Neutrophil (primary cell): ENCODE data around the gene NTRK1.

Source experiments
- H3K27ac ChIP-seq: fragments of 200-600 bp; sonication (generic); 2 replicates; pipeline ENCODE4 v1.5.1; 2016; ENCODE audit warnings: mild to moderate bottlenecking, moderate library complexity
- H3K27me3 ChIP-seq: fragments of 200-600 bp; sonication (generic); 2 replicates; pipeline ENCODE4 v1.6.0; 2016; ENCODE audit warnings: mild to moderate bottlenecking
- H3K36me3 ChIP-seq: fragments of 200-600 bp; sonication (generic); 2 replicates; pipeline ENCODE4 v1.5.1; 2017
- H3K4me1 ChIP-seq, 2 experiments: fragments of 200-600 bp in 1 of 2; sonication (generic) in 1 of 2; 1 replicate in 1 of 2; 2 replicates in 1 of 2; pipeline versions ENCODE4 v1.5.1 to v1.6.1; 2013 to 2016; ENCODE audit warnings: low read depth in 1 of 2, low read length in 1 of 2, mild to moderate bottlenecking in 1 of 2, moderate library complexity in 1 of 2; ENCODE audit not compliant: control insufficient read depth in 1 of 2, insufficient read depth in 1 of 2
- H3K4me3 ChIP-seq, 2 experiments: fragments of 200-600 bp in 1 of 2; sonication (generic) in 1 of 2; 1 replicate in 1 of 2; 2 replicates in 1 of 2; pipeline ENCODE4 v1.5.1; 2013 to 2016; ENCODE audit warnings: low read depth in 1 of 2, low read length in 1 of 2, mild to moderate bottlenecking in 1 of 2, moderate library complexity in 1 of 2
- H3K9me3 ChIP-seq: fragments of 200-600 bp; sonication (generic); 2 replicates; pipeline ENCODE4 v1.5.1; 2016
- TF ChIP-seq, protein P1 (sequence below): fragments of 200-600 bp; sonication (generic); IDR thresholded peaks from 2 replicates; pipeline ENCODE4 v1.5.1; 2016; ENCODE audit warnings: antibody characterized with exemption

NTRK1 gene

DNA sequence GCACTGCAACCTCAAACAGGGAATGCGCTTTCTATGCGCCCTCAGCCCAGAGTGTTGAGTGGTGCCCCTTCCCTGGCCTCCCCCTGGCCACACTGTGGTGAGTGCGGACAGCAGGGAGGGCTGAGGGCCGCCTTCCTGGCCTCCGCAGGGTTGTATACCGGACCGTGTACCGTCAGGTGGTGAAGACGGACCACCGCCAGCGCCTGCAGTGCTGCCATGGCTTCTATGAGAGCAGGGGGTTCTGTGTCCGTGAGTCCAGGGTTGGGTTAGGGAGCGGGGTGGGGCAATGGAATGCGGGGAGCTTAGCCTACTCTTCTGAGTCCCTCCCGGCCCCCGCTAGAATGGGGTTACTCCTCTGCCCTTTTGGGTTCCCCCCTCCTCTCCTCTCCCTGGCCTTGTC is 44.5 kb downstream of the NTRK1 start:
- TF ChIP-seq, protein P1, sequence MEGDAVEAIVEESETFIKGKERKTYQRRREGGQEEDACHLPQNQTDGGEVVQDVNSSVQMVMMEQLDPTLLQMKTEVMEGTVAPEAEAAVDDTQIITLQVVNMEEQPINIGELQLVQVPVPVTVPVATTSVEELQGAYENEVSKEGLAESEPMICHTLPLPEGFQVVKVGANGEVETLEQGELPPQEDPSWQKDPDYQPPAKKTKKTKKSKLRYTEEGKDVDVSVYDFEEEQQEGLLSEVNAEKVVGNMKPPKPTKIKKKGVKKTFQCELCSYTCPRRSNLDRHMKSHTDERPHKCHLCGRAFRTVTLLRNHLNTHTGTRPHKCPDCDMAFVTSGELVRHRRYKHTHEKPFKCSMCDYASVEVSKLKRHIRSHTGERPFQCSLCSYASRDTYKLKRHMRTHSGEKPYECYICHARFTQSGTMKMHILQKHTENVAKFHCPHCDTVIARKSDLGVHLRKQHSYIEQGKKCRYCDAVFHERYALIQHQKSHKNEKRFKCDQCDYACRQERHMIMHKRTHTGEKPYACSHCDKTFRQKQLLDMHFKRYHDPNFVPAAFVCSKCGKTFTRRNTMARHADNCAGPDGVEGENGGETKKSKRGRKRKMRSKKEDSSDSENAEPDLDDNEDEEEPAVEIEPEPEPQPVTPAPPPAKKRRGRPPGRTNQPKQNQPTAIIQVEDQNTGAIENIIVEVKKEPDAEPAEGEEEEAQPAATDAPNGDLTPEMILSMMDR: no peak
- H3K27me3 ChIP-seq: no peaks in the 10 kb centered on the region
- H3K4me1 ChIP-seq: no peaks in the 10 kb centered on the region

GRCh38 chr1:156905651-156906050 is 45.0 kb downstream of the NTRK1 start:
- no peaks in the 10 kb centered on the region for H3K36me3 ChIP-seq
- H3K4me3 ChIP-seq: no peak overlapping the region
- no peaks in the 10 kb centered on the region for H3K27me3 ChIP-seq
- no peaks in the 10 kb centered on the region for H3K9me3 ChIP-seq
- no peaks in the 10 kb centered on the region for H3K4me1 ChIP-seq
- H3K27ac ChIP-seq: no peak overlapping the region
- TF ChIP-seq, protein P1: no peak

More for the DNA sequence above, 44.5 kb downstream of the NTRK1 start:
- no peaks in the 10 kb centered on the region for H3K9me3 ChIP-seq
- no peak overlapping the region for H3K27ac ChIP-seq
- no peak overlapping the region for H3K4me3 ChIP-seq
- H3K36me3 ChIP-seq: no peaks in the 10 kb centered on the region

DNA sequence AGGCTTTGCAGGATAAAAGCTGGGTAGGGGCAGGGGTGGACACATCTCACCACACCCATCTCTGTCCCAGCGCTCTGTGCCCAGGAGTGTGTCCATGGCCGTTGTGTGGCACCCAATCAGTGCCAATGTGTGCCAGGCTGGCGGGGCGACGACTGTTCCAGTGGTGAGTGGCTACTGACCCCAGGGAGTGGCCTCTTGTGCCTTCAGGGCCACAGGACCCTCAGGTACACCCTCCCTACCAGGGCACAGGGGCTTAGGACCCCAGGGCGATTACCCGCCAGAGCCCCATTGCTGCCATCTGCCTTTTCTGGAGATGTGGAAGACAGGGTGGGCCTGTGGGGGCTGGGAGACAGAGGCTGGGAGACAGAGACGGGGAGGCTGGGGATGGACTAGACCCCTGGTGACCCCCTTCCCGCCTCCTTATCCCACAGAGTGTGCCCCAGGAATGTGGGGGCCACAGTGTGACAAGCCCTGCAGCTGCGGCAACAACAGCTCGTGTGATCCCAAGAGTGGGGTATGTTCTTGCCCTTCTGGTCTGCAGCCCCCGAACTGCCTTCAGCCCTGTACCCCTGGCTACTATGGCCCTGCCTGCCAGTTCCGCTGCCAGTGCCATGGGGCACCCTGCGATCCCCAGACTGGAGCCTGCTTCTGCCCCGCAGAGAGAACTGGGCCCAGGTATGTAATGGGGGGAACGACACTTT is 45.7 kb downstream of the NTRK1 start:
- Histone ChIP-seq H3K4me1 (no peaks in the 10 kb centered on the region), H3K36me3 (no peaks in the 10 kb centered on the region), H3K9me3 (no peaks in the 10 kb centered on the region), H3K27ac (no peak overlapping the region), H3K27me3 (no peaks in the 10 kb centered on the region), H3K4me3 (no peak overlapping the region)
- TF ChIP-seq, protein P1: no peak

DNA sequence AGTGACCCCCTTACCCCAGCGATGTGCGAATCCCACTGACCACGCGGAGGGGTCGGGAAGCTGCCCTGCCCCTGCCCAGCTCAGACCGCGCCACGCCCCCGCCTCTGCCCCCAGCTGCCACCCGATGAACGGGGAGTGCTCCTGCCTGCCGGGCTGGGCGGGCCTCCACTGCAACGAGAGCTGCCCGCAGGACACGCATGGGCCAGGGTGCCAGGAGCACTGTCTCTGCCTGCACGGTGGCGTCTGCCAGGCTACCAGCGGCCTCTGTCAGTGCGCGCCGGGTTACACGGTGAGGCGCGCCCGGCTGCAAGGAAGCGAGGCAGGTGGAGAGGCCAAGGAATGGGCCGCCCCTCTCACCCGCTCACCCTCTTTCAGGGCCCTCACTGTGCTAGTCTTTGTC is 47.9 kb downstream of the NTRK1 start:
- H3K27me3 ChIP-seq: no peaks in the 10 kb centered on the region
- H3K9me3 ChIP-seq: no peaks in the 10 kb centered on the region
- no peaks in the 10 kb centered on the region for H3K4me1 ChIP-seq
- no peak overlapping the region for H3K4me3 ChIP-seq
- no peaks in the 10 kb centered on the region for H3K36me3 ChIP-seq
- no peak overlapping the region for H3K27ac ChIP-seq
- TF ChIP-seq, protein P1: no peak

GRCh38 chr1:156908955-156909354 is 48.3 kb downstream of the NTRK1 start:
- Histone ChIP-seq H3K27ac (no peak overlapping the region), H3K4me1 (no peaks in the 10 kb centered on the region), H3K36me3 (no peaks in the 10 kb centered on the region), H3K9me3 (no peaks in the 10 kb centered on the region), H3K4me3 (no peak overlapping the region), H3K27me3 (no peaks in the 10 kb centered on the region)
- TF ChIP-seq, protein P1: no peak
